ENCODE results near the gene MYO15B.

DNA sequence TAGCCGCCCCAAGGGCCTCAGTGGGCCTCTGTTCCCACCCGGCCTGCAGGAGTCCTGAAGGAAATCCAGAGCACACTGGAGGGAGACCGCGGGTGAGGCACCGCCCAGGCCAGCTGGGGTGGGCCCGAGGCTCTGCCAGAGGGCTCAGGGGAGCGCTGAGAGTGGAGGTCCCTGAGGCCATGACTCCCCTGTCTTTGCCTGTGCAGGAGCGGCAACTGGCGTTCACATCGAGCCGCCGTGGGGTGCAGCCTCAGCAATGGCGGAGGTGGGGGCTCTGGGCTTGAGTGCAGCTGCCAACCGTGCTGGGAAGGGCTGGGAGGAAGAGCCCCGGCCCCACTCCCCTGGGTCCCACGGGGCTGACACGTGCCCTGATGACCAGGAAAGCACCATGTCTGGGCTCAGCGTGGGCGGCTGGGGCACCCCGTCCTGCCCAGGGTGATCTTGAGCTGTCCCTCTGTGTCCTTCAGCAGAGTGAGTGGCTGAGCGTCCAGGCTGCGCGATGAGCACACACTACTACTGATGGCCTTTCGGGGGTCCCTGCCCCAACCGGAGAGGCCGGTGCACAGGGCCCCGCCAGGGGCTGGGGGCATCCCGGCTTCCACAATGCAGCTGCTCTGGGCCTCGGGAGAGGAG, 13.1 kb upstream of the MYO15B start:
- TF ChIP-seq EZH2 (IDR thresholded peaks at IDR 0.05; ENCODE audit: borderline replicate concordance, insufficient read depth, low read depth, low read length, poor library complexity, severe bottlenecking): no peak
- TF ChIP-seq, protein P1, sequence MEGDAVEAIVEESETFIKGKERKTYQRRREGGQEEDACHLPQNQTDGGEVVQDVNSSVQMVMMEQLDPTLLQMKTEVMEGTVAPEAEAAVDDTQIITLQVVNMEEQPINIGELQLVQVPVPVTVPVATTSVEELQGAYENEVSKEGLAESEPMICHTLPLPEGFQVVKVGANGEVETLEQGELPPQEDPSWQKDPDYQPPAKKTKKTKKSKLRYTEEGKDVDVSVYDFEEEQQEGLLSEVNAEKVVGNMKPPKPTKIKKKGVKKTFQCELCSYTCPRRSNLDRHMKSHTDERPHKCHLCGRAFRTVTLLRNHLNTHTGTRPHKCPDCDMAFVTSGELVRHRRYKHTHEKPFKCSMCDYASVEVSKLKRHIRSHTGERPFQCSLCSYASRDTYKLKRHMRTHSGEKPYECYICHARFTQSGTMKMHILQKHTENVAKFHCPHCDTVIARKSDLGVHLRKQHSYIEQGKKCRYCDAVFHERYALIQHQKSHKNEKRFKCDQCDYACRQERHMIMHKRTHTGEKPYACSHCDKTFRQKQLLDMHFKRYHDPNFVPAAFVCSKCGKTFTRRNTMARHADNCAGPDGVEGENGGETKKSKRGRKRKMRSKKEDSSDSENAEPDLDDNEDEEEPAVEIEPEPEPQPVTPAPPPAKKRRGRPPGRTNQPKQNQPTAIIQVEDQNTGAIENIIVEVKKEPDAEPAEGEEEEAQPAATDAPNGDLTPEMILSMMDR (IDR thresholded peaks at IDR 0.05): no peak
